ENCODE measurements around the gene GGTLC1.
"Not testable (repeated sequence)": the region's sequence is repeated elsewhere in the genome, so short reads cannot be mapped to it uniquely, and the experiment has no call there.

GGTLC1 gene

GRCh38 chr20:23988561-23988960 lies at the start of gene GGTLC1:
Gene GGTLC1 (minus strand): TSS chr20:23988779. CDS start chr20:23986611, 2,168 bp downstream.
- no peak for DNase-seq

- no peak for DNase-seq
Observed at GRCh38 chr20:24034820-24035219, 46.2 kb upstream of the GGTLC1 start.

GRCh38 chr20:24033565-24033964 lies 45.0 kb upstream of the GGTLC1 start:
- no peak for DNase-seq

- peak in 1 of 2 experiments; percentile 48 for DNase-seq
Observed at GRCh38 chr20:24033151-24033550, 44.6 kb upstream of the GGTLC1 start.

- DNase-seq = no peak
Observed at GRCh38 chr20:24032400-24032898, 43.9 kb upstream of the GGTLC1 start.

- DNase-seq = peak; percentile 74 to 79
Observed at GRCh38 chr20:24027229-24027628, 38.6 kb upstream of the GGTLC1 start.

- no peak for DNase-seq
Observed at GRCh38 chr20:24022621-24023180, 34.1 kb upstream of the GGTLC1 start.

- no peak for DNase-seq
Observed at GRCh38 chr20:24018796-24019195, 30.2 kb upstream of the GGTLC1 start.

- no peak for DNase-seq
Observed at GRCh38 chr20:24017458-24017755, 28.8 kb upstream of the GGTLC1 start.

GRCh38 chr20:24016607-24017457 lies 28.3 kb upstream of the GGTLC1 start:
- no peak for DNase-seq

- no peak for DNase-seq
Observed at GRCh38 chr20:24013953-24014352, 25.4 kb upstream of the GGTLC1 start.

- no peak for DNase-seq
Observed at GRCh38 chr20:24011282-24011681, 22.7 kb upstream of the GGTLC1 start.

GRCh38 chr20:24007758-24008157 lies 19.2 kb upstream of the GGTLC1 start:
- no peak for DNase-seq

GRCh38 chr20:24007073-24007595 lies 18.6 kb upstream of the GGTLC1 start:
- DNase-seq = no peak

GRCh38 chr20:24006626-24007025 lies 18.0 kb upstream of the GGTLC1 start:
- DNase-seq = no peak

- no peak for DNase-seq
Observed at GRCh38 chr20:24004471-24004870, 15.9 kb upstream of the GGTLC1 start.

GRCh38 chr20:24002896-24003295 lies 14.3 kb upstream of the GGTLC1 start:
- DNase-seq = no peak

GRCh38 chr20:24001712-24002405 lies 13.3 kb upstream of the GGTLC1 start:
- no peak for DNase-seq

- no peak for DNase-seq
Observed at GRCh38 chr20:23998844-23999243, 10.3 kb upstream of the GGTLC1 start.

- DNase-seq = no peak
Observed at GRCh38 chr20:23998392-23998791, 9.8 kb upstream of the GGTLC1 start.

- DNase-seq = peak; percentile 65 to 66
Observed at GRCh38 chr20:23995905-23996666, 7.5 kb upstream of the GGTLC1 start.

- DNase-seq = not testable (repeated sequence)
Observed at GRCh38 chr20:23995291-23995690, 6.7 kb upstream of the GGTLC1 start.

Data from activated T-cell treated with anti-CD3 and anti-CD28 coated beads, Interleukin-2, amount 50 U/mL, for 48 hours (primary cell).